ENCODE results near the gene SBF1. TPM values are rescaled to one million over a fixed set of nuclear protein-coding genes. Genes with fewer than 3 reads are reported as not detected.

The SBF1 gene
- total RNA-seq, 1 experiment from 2014 or later = 69.2 TPM

- DNase-seq (ENCODE audit: low read depth) = no peak
Measured at GRCh38 chr22:50465066-50465930, 9.5 kb downstream of the SBF1 start.

GRCh38 chr22:50464451-50464850, 10.4 kb downstream of the SBF1 start:
- DNase-seq (ENCODE audit: low read depth) = no peak

- no peak for DNase-seq (ENCODE audit: low read depth)
Measured at GRCh38 chr22:50463188-50463900, 11.5 kb downstream of the SBF1 start.

GRCh38 chr22:50461979-50462540, 12.8 kb downstream of the SBF1 start:
- DNase-seq (ENCODE audit: low read depth) = no peak

GRCh38 chr22:50461536-50461935, 13.3 kb downstream of the SBF1 start:
- DNase-seq (ENCODE audit: low read depth) = no peak

- DNase-seq (ENCODE audit: low read depth) = no peak
Measured at GRCh38 chr22:50460938-50461337, 13.9 kb downstream of the SBF1 start.

GRCh38 chr22:50459496-50460140, 15.2 kb downstream of the SBF1 start:
- no peak for DNase-seq (ENCODE audit: low read depth)

- DNase-seq (ENCODE audit: low read depth) = no peak
Measured at GRCh38 chr22:50459016-50459415, 15.8 kb downstream of the SBF1 start.

GRCh38 chr22:50456466-50457234, 18.2 kb downstream of the SBF1 start:
- no peak for DNase-seq (ENCODE audit: low read depth)

GRCh38 chr22:50456026-50456425, 18.8 kb downstream of the SBF1 start:
- no peak for DNase-seq (ENCODE audit: low read depth)

GRCh38 chr22:50455201-50455600, 19.6 kb downstream of the SBF1 start:
- no peak for DNase-seq (ENCODE audit: low read depth)

- DNase-seq (ENCODE audit: low read depth) = no peak
Measured at GRCh38 chr22:50454556-50455075, 20.2 kb downstream of the SBF1 start.

- no peak for DNase-seq (ENCODE audit: low read depth)
Measured at GRCh38 chr22:50452649-50453048, 22.2 kb downstream of the SBF1 start.

GRCh38 chr22:50447576-50448551, 27.0 kb downstream of the SBF1 start:
- no peak for DNase-seq (ENCODE audit: low read depth)

GRCh38 chr22:50446708-50447575, 27.9 kb downstream of the SBF1 start:
- DNase-seq (ENCODE audit: low read depth) = no peak

- DNase-seq (ENCODE audit: low read depth) = no peak
Measured at GRCh38 chr22:50445880-50446707, 28.7 kb downstream of the SBF1 start.

- DNase-seq (ENCODE audit: low read depth) = no peak
Measured at GRCh38 chr22:50445071-50445879, 29.6 kb downstream of the SBF1 start.
